Activated CD8-positive, alpha-beta T cell treated with anti-CD3 and anti-CD28 coated beads for 36 hours (primary cell): ENCODE measurements around the gene FMNL1. TPM values are rescaled to one million over a fixed set of nuclear protein-coding genes. Genes with fewer than 3 reads are reported as not detected.

Experiments used
- ATAC-seq: fragments of 200-7000 bp; cut with Tn5 transposase; one replicate; pipeline ENCODE4 v1.10.0; 2021; ENCODE audit warnings: mild to moderate bottlenecking, moderate library complexity
- CTCF ChIA-PET: fragments of 350-600 bp; sonication (Branson Sonifier 250); formaldehyde crosslinking; loops from one replicate; lab custom pipeline; 2021; ENCODE audit warnings: antibody characterized with exemption; lab: Charles Lee
- POLR2A ChIA-PET: fragments of 350-600 bp; sonication (Branson Sonifier 250); formaldehyde crosslinking; loops from one replicate; lab custom pipeline; 2021; ENCODE audit warnings: antibody characterized with exemption; lab: Charles Lee
- DNase-seq: peaks from one replicate; pipeline ENCODE4 v3.0.0-alpha.2; 2020
- H3K27ac Mint-ChIP-seq: one replicate; pipeline ENCODE4 v1.8.0; 2021; ENCODE audit warnings: mild to moderate bottlenecking, mixed read lengths
- H3K27me3 Mint-ChIP-seq: one replicate; pipeline ENCODE4 v1.8.0; 2021; ENCODE audit warnings: mixed read lengths
- H3K36me3 Mint-ChIP-seq: one replicate; pipeline ENCODE4 v1.8.0; 2021; ENCODE audit warnings: low read depth, mixed read lengths
- H3K4me1 Mint-ChIP-seq: one replicate; pipeline ENCODE4 v1.8.0; 2021; ENCODE audit warnings: low read depth, mixed read lengths
- H3K4me3 Mint-ChIP-seq: one replicate; pipeline ENCODE4 v1.8.0; 2021; ENCODE audit warnings: mild to moderate bottlenecking, moderate library complexity, mixed read lengths
- H3K9me3 Mint-ChIP-seq: one replicate; pipeline ENCODE4 v1.8.0; 2021; ENCODE audit warnings: mixed read lengths
- CTCF ChIP-seq: fragments of 200-600 bp; IDR thresholded peaks from one replicate; pipeline ENCODE4 v1.8.0; 2022; ENCODE audit warnings: antibody characterized with exemption, mild to moderate bottlenecking
- intact Hi-C: fragments of 100-400 bp; cut with micrococcal nuclease; formaldehyde crosslinking; loops from one replicate; pipeline ENCODE4 v1.10.0; 2022
- total RNA-seq, 2 experiments: library from RNA; stranded (reverse); gene quantifications; one replicate each; pipeline ENCODE4 v1.2.3, GENCODE V29; 2021

The FMNL1 gene
- total RNA-seq, 2 experiments from 2014 or later = 285 to 298 TPM

GRCh38 chr17:45177563-45177962, 44.1 kb upstream of the FMNL1 start:
- DNase-seq (no peak), ATAC-seq (no peak)
- Mint-ChIP-seq H3K27ac (no peak overlapping the region), H3K36me3 (no peaks in the 10 kb centered on the region), H3K9me3 (no peaks in the 10 kb centered on the region), H3K4me3 (no peak overlapping the region), H3K27me3 (no peaks in the 10 kb centered on the region), H3K4me1 (peaks cover 6% of the 10 kb centered on the region)
- ChIA-PET CTCF (interaction anchor here (1.4 to 3.1 kb wide), 3 partner anchors 11 to 42 kb away, joined by 3 to 19 read pairs (median 6); partner anchors contain the start of gene ACBD4), POLR2A (interaction anchor here (0.6 kb wide), 1 partner anchor 17 kb away, joined by 3 read pairs; no protein-coding TSS in a partner anchor)
- intact Hi-C loops = no loop called here
- no peak for TF ChIP-seq CTCF

GRCh38 chr17:45184144-45184543, 37.5 kb upstream of the FMNL1 start:
- Mint-ChIP-seq H3K9me3 (no peaks in the 10 kb centered on the region), H3K4me1 (no peaks in the 10 kb centered on the region), H3K36me3 (no peaks in the 10 kb centered on the region), H3K4me3 (no peak overlapping the region), H3K27me3 (no peaks in the 10 kb centered on the region), H3K27ac (no peak overlapping the region)
- POLR2A ChIA-PET = interaction anchor here (0.6 kb wide), 1 partner anchor 61 kb away, joined by 4 read pairs; no protein-coding TSS in a partner anchor
- CTCF ChIA-PET = interaction anchor here (1.9 to 5.3 kb wide), 3 partner anchors 14 to 49 kb away, joined by 8 to 36 read pairs (median 13); partner anchors contain the start of gene ACBD4
- no peak for DNase-seq
- no peak for ATAC-seq
- intact Hi-C loops = no loop called here
- TF ChIP-seq CTCF = no peak

- intact Hi-C loops = no loop called here
- H3K27ac Mint-ChIP-seq = no peak overlapping the region
- H3K36me3 Mint-ChIP-seq = no peaks in the 10 kb centered on the region
- no peak for DNase-seq
- no peak for ATAC-seq
- H3K4me1 Mint-ChIP-seq = no peaks in the 10 kb centered on the region
- TF ChIP-seq CTCF = no peak
- POLR2A ChIA-PET = no interaction called here
- H3K9me3 Mint-ChIP-seq = no peaks in the 10 kb centered on the region
- CTCF ChIA-PET = interaction anchor here (2.4 kb wide), 1 partner anchor 11 kb away, joined by 13 read pairs; no protein-coding TSS in a partner anchor
- H3K27me3 Mint-ChIP-seq = no peaks in the 10 kb centered on the region
- H3K4me3 Mint-ChIP-seq = no peak overlapping the region
Measured at GRCh38 chr17:45186801-45187354, 34.8 kb upstream of the FMNL1 start.

- no peak overlapping the region for H3K4me3 Mint-ChIP-seq
- no peaks in the 10 kb centered on the region for H3K9me3 Mint-ChIP-seq
- H3K36me3 Mint-ChIP-seq = no peaks in the 10 kb centered on the region
- no peaks in the 10 kb centered on the region for H3K27me3 Mint-ChIP-seq
- CTCF ChIA-PET = interaction anchor here (2.0 to 4.2 kb wide), 2 partner anchors 9 to 54 kb away, joined by 15 to 35 read pairs; partner anchors contain the start of gene ACBD4
- ATAC-seq = no peak
- POLR2A ChIA-PET = interaction anchor here (1.2 kb wide), 1 partner anchor 28 kb away, joined by 3 read pairs; no protein-coding TSS in a partner anchor
- no peak overlapping the region for H3K27ac Mint-ChIP-seq
- intact Hi-C loops = no loop called here
- no peak for DNase-seq
- no peak for TF ChIP-seq CTCF
- no peaks in the 10 kb centered on the region for H3K4me1 Mint-ChIP-seq
Measured at GRCh38 chr17:45189009-45189408, 32.7 kb upstream of the FMNL1 start.
